H1 (cell line): ENCODE measurements around the gene KCNK15. TPM values are rescaled to one million over a fixed set of nuclear protein-coding genes. Genes with fewer than 3 reads are reported as not detected.

ENCODE experiments used
- CTCF ChIA-PET: fragments of 300-600 bp; sonication (Branson Sonifier 250); formaldehyde crosslinking; loops from one replicate; lab custom pipeline; 2021; ENCODE audit not compliant: partially characterized antibody; lab: Charles Lee
- POLR2A ChIA-PET: fragments of 300-600 bp; sonication (Branson Sonifier 250); formaldehyde crosslinking; loops from one replicate; lab custom pipeline; 2021; ENCODE audit warnings: inconsistent platforms; ENCODE audit not compliant: partially characterized antibody; lab: Charles Lee
- DNase-seq, 2 experiments: peaks; one replicate each; pipeline versions ENCODE4 v3.0.0 to v3.0.0-alpha.2; 2010 to 2022; ENCODE audit warnings: low spot score in 2 of 2, low read depth in 1 of 2, mixed read lengths in 1 of 2
- FAIRE-seq: peaks from 2 replicates; lab custom pipeline; 2011; peaks lifted over from hg19 to GRCh38; lab: Jason Lieb, UNC
- H2AFZ ChIP-seq: 2 replicates; pipeline ENCODE4 v1.8.1; 2012; ENCODE audit warnings: low read length, inconsistent platforms
- H2AK5ac ChIP-seq: 2 replicates; pipeline ENCODE4 v1.6.1; 2013; ENCODE audit warnings: low read depth, low read length
- H2BK120ac ChIP-seq: replicated peaks from 2 replicates; pipeline ENCODE3; 2013; ENCODE audit warnings: low read depth, low read length, inconsistent platforms
- H2BK12ac ChIP-seq: 2 replicates; pipeline ENCODE4 v1.6.1; 2013; ENCODE audit warnings: low read depth, low read length
- H2BK15ac ChIP-seq: 2 replicates; pipeline ENCODE4 v1.6.1; 2013; ENCODE audit warnings: low read length
- H2BK20ac ChIP-seq: 2 replicates; pipeline ENCODE4 v1.6.1; 2013; ENCODE audit warnings: low read length
- H2BK5ac ChIP-seq: 2 replicates; pipeline ENCODE4 v1.6.1; 2013; ENCODE audit warnings: low read depth, low read length
- H3K14ac ChIP-seq: 2 replicates; pipeline ENCODE4 v1.6.1; 2013; ENCODE audit warnings: inconsistent platforms; ENCODE audit not compliant: insufficient read length
- H3K18ac ChIP-seq: 2 replicates; pipeline ENCODE4 v1.6.1; 2013; ENCODE audit warnings: low read length; ENCODE audit errors: extremely low read depth
- H3K23ac ChIP-seq: 2 replicates; pipeline ENCODE4 v1.6.1; 2013; ENCODE audit warnings: inconsistent platforms; ENCODE audit not compliant: insufficient read length
- H3K23me2 ChIP-seq: 2 replicates; pipeline ENCODE4 v1.6.1; 2013; ENCODE audit warnings: low read depth, low read length
- H3K27ac ChIP-seq: 2 replicates; pipeline ENCODE4 v1.6.1; 2011; ENCODE audit warnings: low read depth, low read length, inconsistent platforms
- H3K27me3 ChIP-seq, 4 experiments: replicated peaks in 1 of 4; 1 replicate in 1 of 4; 2 replicates in 3 of 4; pipeline versions ENCODE4 v1.6.1 to v1.8.1; 2011 to 2013; ENCODE audit warnings: low read length in 3 of 4, mild to moderate bottlenecking in 3 of 4, inconsistent platforms in 2 of 4, mixed read lengths in 2 of 4, moderate library complexity in 1 of 4; ENCODE audit not compliant: control insufficient read depth in 3 of 4, insufficient read depth in 3 of 4; ENCODE audit errors: extremely low read depth in 1 of 4
- H3K36me3 ChIP-seq, 4 experiments: 2 replicates each; pipeline versions ENCODE4 v1.6.1 to v1.8.1; 2011 to 2013; ENCODE audit warnings: mild to moderate bottlenecking in 4 of 4, low read length in 3 of 4, moderate library complexity in 2 of 4, control low read depth in 1 of 4, inconsistent platforms in 1 of 4; ENCODE audit not compliant: insufficient read depth in 4 of 4, control insufficient read depth in 2 of 4
- H3K4ac ChIP-seq: replicated peaks from 2 replicates; pipeline ENCODE3; 2013; ENCODE audit warnings: low read length, low read depth, mixed read lengths, inconsistent platforms; ENCODE audit not compliant: insufficient read length
- H3K4me1 ChIP-seq, 4 experiments: replicated peaks in 1 of 4; 1 replicate in 1 of 4; 2 replicates in 3 of 4; pipeline versions ENCODE4 v1.6.1 to v1.8.1; 2011 to 2013; ENCODE audit warnings: low read length in 3 of 4, inconsistent platforms in 2 of 4, mixed read lengths in 1 of 4; ENCODE audit not compliant: insufficient read depth in 4 of 4, control insufficient read depth in 3 of 4
- H3K4me2 ChIP-seq, 2 experiments: 2 replicates each; pipeline versions ENCODE4 v1.6.1 to v1.8.1; 2011 to 2013; ENCODE audit warnings: low read depth in 2 of 2, low read length in 2 of 2, control low read depth in 1 of 2, inconsistent platforms in 1 of 2, mild to moderate bottlenecking in 1 of 2; ENCODE audit not compliant: insufficient read depth in 1 of 2
- H3K4me3 ChIP-seq, 4 experiments: fragments of 200-600, 300-600 bp in 1 of 4; sonication (generic), shearing (Covaris generic), sonication (Bioruptor Twin) in 1 of 4; 2 replicates each; pipeline versions ENCODE4 v1.5.1 to v1.8.1; 2011 to 2016; ENCODE audit warnings: low read length in 4 of 4, low read depth in 3 of 4, control low read depth in 2 of 4, inconsistent platforms in 2 of 4, mild to moderate bottlenecking in 2 of 4, mixed read lengths in 1 of 4, moderate library complexity in 1 of 4; ENCODE audit not compliant: insufficient read depth in 2 of 4; ENCODE audit errors: extremely low read depth in 1 of 4
- H3K56ac ChIP-seq: replicated peaks from 2 replicates; pipeline ENCODE3; 2013; ENCODE audit warnings: low read depth, mild to moderate bottlenecking, mixed read lengths, low read length, inconsistent platforms; ENCODE audit not compliant: insufficient read length
- H3K79me1 ChIP-seq: 2 replicates; pipeline ENCODE4 v1.6.1; 2013; ENCODE audit warnings: low read depth, low read length, control low read depth
- H3K79me2 ChIP-seq, 2 experiments: 2 replicates each; pipeline versions ENCODE4 v1.6.1 to v1.8.1; 2012 to 2013; ENCODE audit warnings: low read length in 2 of 2, mild to moderate bottlenecking in 2 of 2, inconsistent platforms in 1 of 2; ENCODE audit not compliant: insufficient read depth in 2 of 2, control insufficient read depth in 1 of 2
- H3K9ac ChIP-seq, 4 experiments: replicated peaks in 1 of 4; 1 replicate in 1 of 4; 2 replicates in 3 of 4; pipeline versions ENCODE4 v1.6.1 to v1.8.1; 2011 to 2013; ENCODE audit warnings: low read depth in 3 of 4, low read length in 3 of 4, control low read depth in 2 of 4, mild to moderate bottlenecking in 2 of 4, moderate library complexity in 2 of 4, inconsistent platforms in 1 of 4; ENCODE audit errors: extremely low read depth in 1 of 4
- H3K9me3 ChIP-seq, 2 experiments: 2 replicates each; pipeline versions ENCODE4 v1.6.1 to v1.8.1; 2012 to 2013; ENCODE audit warnings: mild to moderate bottlenecking in 2 of 2, moderate library complexity in 2 of 2, control low read depth in 1 of 2, inconsistent platforms in 1 of 2, low read depth in 1 of 2, low read length in 1 of 2, mixed read lengths in 1 of 2; ENCODE audit not compliant: insufficient read depth in 2 of 2
- H4K20me1 ChIP-seq, 2 experiments: replicated peaks in 1 of 2; 2 replicates each; pipeline versions ENCODE3 to v1.8.1; 2011 to 2013; ENCODE audit warnings: inconsistent platforms in 2 of 2, low read length in 2 of 2, mild to moderate bottlenecking in 1 of 2; ENCODE audit not compliant: insufficient read depth in 2 of 2, control insufficient read depth in 1 of 2
- H4K5ac ChIP-seq: 2 replicates; pipeline ENCODE4 v1.6.1; 2013; ENCODE audit warnings: low read length, low read depth, mixed read lengths, inconsistent platforms; ENCODE audit not compliant: insufficient read length
- H4K8ac ChIP-seq: 2 replicates; pipeline ENCODE4 v1.8.0; 2013; ENCODE audit warnings: mild to moderate bottlenecking, moderate library complexity, low read length, inconsistent platforms; ENCODE audit not compliant: insufficient read depth; ENCODE audit errors: extremely low read depth
- H4K91ac ChIP-seq: replicated peaks from 2 replicates; pipeline ENCODE3; 2013; ENCODE audit warnings: low read length, mixed read lengths, inconsistent platforms; ENCODE audit not compliant: insufficient read length
- ATF2 ChIP-seq: IDR thresholded peaks from 2 replicates; pipeline ENCODE4 v1.6.1; 2012; ENCODE audit warnings: low read length, inconsistent platforms
- CREB1 ChIP-seq: IDR thresholded peaks from 2 replicates; pipeline ENCODE4 v1.6.1; 2012; ENCODE audit warnings: inconsistent platforms
- HDAC2 ChIP-seq, 2 experiments: fragments of 300-600 bp in 1 of 2; sonication (generic) in 1 of 2; IDR thresholded peaks; 2 replicates each; pipeline ENCODE4 v1.6.1; 2011 to 2012; ENCODE audit warnings: low read depth in 2 of 2, low read length in 2 of 2, mild to moderate bottlenecking in 2 of 2, moderate library complexity in 2 of 2, borderline replicate concordance in 1 of 2, inconsistent platforms in 1 of 2
- HDAC6 ChIP-seq: IDR thresholded peaks from one replicate; pipeline ENCODE4 v1.7.1; 2012; ENCODE audit warnings: low read depth, mild to moderate bottlenecking, inconsistent platforms, low read length, moderate library complexity
- JUND ChIP-seq: IDR thresholded peaks from 2 replicates; pipeline ENCODE4 v1.6.1; 2011; ENCODE audit warnings: mild to moderate bottlenecking, improper control_type of control experiment, low read length
- MAFK ChIP-seq: IDR thresholded peaks from 2 replicates; pipeline ENCODE4 v1.6.1; 2012; ENCODE audit warnings: low read depth, mild to moderate bottlenecking, improper control_type of control experiment, low read length
- MAX ChIP-seq: IDR thresholded peaks from 2 replicates; pipeline ENCODE4 v1.6.1; 2012; ENCODE audit warnings: inconsistent platforms
- PHF8 ChIP-seq: fragments of 200-600 bp; sonication (generic); conservative IDR thresholded peaks from 2 replicates; pipeline ENCODE4 v1.7.1; 2012; ENCODE audit warnings: low read depth, mild to moderate bottlenecking, inconsistent platforms, low read length, moderate library complexity
- POLR2A ChIP-seq, 2 experiments: IDR thresholded peaks; 1 replicate in 1 of 2; 2 replicates in 1 of 2; pipeline ENCODE4 v1.6.1; 2011; ENCODE audit warnings: low read depth in 2 of 2, low read length in 2 of 2, mild to moderate bottlenecking in 2 of 2; ENCODE audit errors: control extremely low read depth in 1 of 2
- RXRA ChIP-seq: IDR thresholded peaks from 2 replicates; pipeline ENCODE4 v1.6.1; 2011; ENCODE audit warnings: low read depth, mild to moderate bottlenecking, low read length, moderate library complexity; ENCODE audit not compliant: insufficient read depth
- TEAD4 ChIP-seq: IDR thresholded peaks from 2 replicates; pipeline ENCODE4 v1.6.1; 2012; ENCODE audit warnings: low read depth, low read length, inconsistent platforms, mixed read lengths
- ZNF274 ChIP-seq: IDR thresholded peaks from 2 replicates; pipeline ENCODE4 v1.7.0; 2012; ENCODE audit warnings: low read length, borderline replicate concordance; ENCODE audit errors: extremely low read depth
- WGBS, 2 experiments: shearing (Covaris generic) in 1 of 2; methylation state at CpG; one replicate each; pipeline versions ENCODE4 v1.1.6 to v1.1.7; 2013 to 2015; ENCODE audit warnings: low lambda C conversion rate in 2 of 2, mixed read lengths in 2 of 2, inconsistent platforms in 1 of 2, low coverage in 1 of 2, missing lambda C conversion rate in 1 of 2; ENCODE audit not compliant: insufficient replicate concordance in 2 of 2, insufficient coverage in 1 of 2, insufficient read length in 1 of 2; ENCODE audit errors: extremely low coverage in 1 of 2, missing lambda C conversion rate in 1 of 2; 5-methylcytosine and 5-hydroxymethylcytosine counted together
- polyA plus RNA-seq, 7 experiments: library from polyadenylated mRNA; depleted of rRNA in 3 of 7; stranded (reverse) in 5 of 7; unstranded in 2 of 7; fragments of >200 nt in 5 of 7; fragments of 200-250 nt in 2 of 7; gene quantifications; 1 replicate in 5 of 7; 2 replicates in 1 of 7; 4 replicates in 1 of 7; pipeline versions ENCODE4 v1.2.1 to v1.2.3, GENCODE V29; 2011 to 2013; ENCODE audit warnings: missing spikeins in 2 of 7, mixed read lengths in 2 of 7
- total RNA-seq: library from RNA; stranded (reverse); fragmentation: NEBNext Ultra II Directional; extraction: Animal tissue kit (Norgen Biotek cat#: 25700); gene quantifications from 2 replicates; pipeline ENCODE4 v1.2.1, GENCODE V29; 2021

KCNK15 gene
- total and polyA plus RNA-seq, 2 of the 8 experiments (the other 6 are each of a cell fraction or from before 2014, with no cell fraction given): 0.24 to 0.33 TPM

GRCh38 chr20:44768256-44768655 lies 22.6 kb downstream of the KCNK15 start:
- H4K20me1 ChIP-seq: peaks cover 0 to 11% of the 10 kb centered on the region in 2 experiments
- CTCF ChIA-PET: interaction anchor here (0.6 to 17.1 kb wide), 6 partner anchors 15 to 120 kb away, joined by 3 to 256 read pairs (median 4); partner anchors contain the start of gene KCNK15
- no peak for TF ChIP-seq ZNF274
- no peak for TF ChIP-seq HDAC2 (IDR thresholded peaks at IDR 0.05; ENCODE audit: borderline replicate concordance in 1 of 2, low read depth in 2 of 2, low read length in 2 of 2)
- no peak for TF ChIP-seq HDAC6
- no peak for TF ChIP-seq MAFK
- no peak for TF ChIP-seq PHF8
- TF ChIP-seq CREB1: no peak
- no peak for TF ChIP-seq POLR2A (IDR thresholded peaks at IDR 0.05; ENCODE audit: control extremely low read depth in 1 of 2, low read depth in 2 of 2, low read length in 2 of 2)
- no peak for TF ChIP-seq JUND
- no peak for TF ChIP-seq TEAD4
- TF ChIP-seq RXRA: no peak
- TF ChIP-seq MAX: no peak
- no peak for TF ChIP-seq ATF2

More at GRCh38 chr20:44768256-44768655, 22.6 kb downstream of the KCNK15 start:
- H3K56ac ChIP-seq: no peak overlapping the region
- no peak overlapping the region for H2BK120ac ChIP-seq
- no peak overlapping the region for H2AK5ac ChIP-seq
- FAIRE-seq (no peak), DNase-seq (no peak)
- no peaks in the 10 kb centered on the region; the same call in 1 of the 2 replicates for H3K79me1 ChIP-seq
- no peaks in the 10 kb centered on the region for H3K9me3 ChIP-seq
- H3K36me3 ChIP-seq: no peaks in the 10 kb centered on the region; a peak in 1 of 8 replicates
- H4K5ac ChIP-seq: no peak overlapping the region
- no peak overlapping the region for H2BK15ac ChIP-seq
- H2BK12ac ChIP-seq: no peak overlapping the region
- no peak overlapping the region for H3K14ac ChIP-seq
- H3K27ac ChIP-seq: no peak overlapping the region
- H3K4me1 ChIP-seq: peaks cover 0 to 5% (median 0%) of the 10 kb centered on the region in 4 experiments; a peak in 4 of 7 replicates
- no peak overlapping the region for H2AFZ ChIP-seq
- no peak overlapping the region for H3K4me3 ChIP-seq
- H3K27me3 ChIP-seq: no peaks in the 10 kb centered on the region
- H4K8ac ChIP-seq: no peak overlapping the region
- H3K18ac ChIP-seq: no peak overlapping the region
- no peaks in the 10 kb centered on the region for H3K79me2 ChIP-seq
- no peak overlapping the region for H3K23ac ChIP-seq
- no peak overlapping the region for H3K4me2 ChIP-seq
- no peak overlapping the region for H4K91ac ChIP-seq
- no peak overlapping the region for H3K9ac ChIP-seq
- H2BK5ac ChIP-seq: no peak overlapping the region
- H2BK20ac ChIP-seq: no peak overlapping the region
- peaks cover 5% of the 10 kb centered on the region; the same call in 1 of the 2 replicates for H3K23me2 ChIP-seq
- no peak overlapping the region for H3K4ac ChIP-seq
- WGBS, 2 experiments: 95% methylated on average over 8 of the region's 8 CpGs; no CpG with 5 or more reads in 1 of the 2 experiments
- POLR2A ChIA-PET: interaction anchor here (0.9 to 1.8 kb wide), 3 partner anchors 14 to 24 kb away, joined by 3 to 5 read pairs (median 5); no protein-coding TSS in a partner anchor
